ENCODE results near the gene PRODH2.

The PRODH2 gene, protein sequence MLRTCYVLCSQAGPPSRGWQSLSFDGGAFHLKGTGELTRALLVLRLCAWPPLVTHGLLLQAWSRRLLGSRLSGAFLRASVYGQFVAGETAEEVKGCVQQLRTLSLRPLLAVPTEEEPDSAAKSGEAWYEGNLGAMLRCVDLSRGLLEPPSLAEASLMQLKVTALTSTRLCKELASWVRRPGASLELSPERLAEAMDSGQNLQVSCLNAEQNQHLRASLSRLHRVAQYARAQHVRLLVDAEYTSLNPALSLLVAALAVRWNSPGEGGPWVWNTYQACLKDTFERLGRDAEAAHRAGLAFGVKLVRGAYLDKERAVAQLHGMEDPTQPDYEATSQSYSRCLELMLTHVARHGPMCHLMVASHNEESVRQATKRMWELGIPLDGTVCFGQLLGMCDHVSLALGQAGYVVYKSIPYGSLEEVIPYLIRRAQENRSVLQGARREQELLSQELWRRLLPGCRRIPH

DNA sequence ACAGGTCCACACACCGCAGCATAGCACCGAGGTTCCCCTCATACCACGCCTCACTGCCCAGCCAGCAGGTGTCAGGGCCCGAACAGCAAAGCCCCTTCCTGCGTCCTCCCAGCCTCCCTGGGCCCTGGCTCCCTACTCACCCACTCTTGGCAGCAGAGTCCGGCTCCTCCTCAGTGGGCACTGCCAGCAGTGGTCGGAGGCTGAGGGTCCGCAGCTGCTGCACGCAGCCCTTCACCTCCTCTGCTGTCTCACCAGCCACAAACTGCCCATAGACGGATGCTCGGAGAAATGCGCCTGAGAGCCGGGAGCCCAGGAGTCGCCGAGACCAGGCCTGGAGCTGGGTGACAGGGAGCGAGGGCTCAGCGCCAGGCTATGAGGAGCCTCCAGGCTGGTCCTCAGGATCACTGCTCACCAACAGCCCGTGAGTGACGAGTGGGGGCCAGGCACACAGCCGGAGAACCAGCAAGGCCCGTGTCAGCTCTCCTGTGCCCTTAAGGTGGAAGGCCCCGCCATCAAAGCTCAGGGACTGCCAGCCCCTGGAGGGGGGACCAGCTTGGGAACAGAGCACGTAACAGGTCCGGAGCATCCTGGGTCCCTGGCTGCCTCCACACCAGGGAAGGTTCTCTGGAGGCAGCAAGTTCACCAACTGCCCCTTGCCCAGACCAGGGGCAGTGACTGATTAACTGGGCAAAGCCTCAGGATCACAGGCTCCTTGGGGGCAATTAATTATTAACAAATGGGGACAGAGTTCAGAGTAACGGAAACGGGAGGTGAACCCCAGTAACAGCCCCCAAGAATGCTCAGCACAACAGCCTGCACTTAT is at the start of gene PRODH2:
Gene PRODH2 (minus strand): TSS at position 626 of the 823 bp plus-strand sequence. CDS start 40 bp downstream, at position 586.
- Histone ChIP-seq H3K27ac (no peak within 1 kb of the TSS), H3K36me3 (no peaks in the 10 kb centered on the region), H3K4me3 (ENCODE audit: low read depth in 1 of 2, low read length in 1 of 2) (no peak within 1 kb of the TSS), H3K27me3 (peaks cover 24% of the 10 kb centered on the region), H3K4me1 (ENCODE audit: control insufficient read depth in 1 of 2, insufficient read depth in 1 of 2, low read depth in 1 of 2, low read length in 1 of 2) (peaks cover 15 to 17% of the 10 kb centered on the region in 2 experiments), H3K9me3 (no peaks in the 10 kb centered on the region)
- TF ChIP-seq, protein P1, sequence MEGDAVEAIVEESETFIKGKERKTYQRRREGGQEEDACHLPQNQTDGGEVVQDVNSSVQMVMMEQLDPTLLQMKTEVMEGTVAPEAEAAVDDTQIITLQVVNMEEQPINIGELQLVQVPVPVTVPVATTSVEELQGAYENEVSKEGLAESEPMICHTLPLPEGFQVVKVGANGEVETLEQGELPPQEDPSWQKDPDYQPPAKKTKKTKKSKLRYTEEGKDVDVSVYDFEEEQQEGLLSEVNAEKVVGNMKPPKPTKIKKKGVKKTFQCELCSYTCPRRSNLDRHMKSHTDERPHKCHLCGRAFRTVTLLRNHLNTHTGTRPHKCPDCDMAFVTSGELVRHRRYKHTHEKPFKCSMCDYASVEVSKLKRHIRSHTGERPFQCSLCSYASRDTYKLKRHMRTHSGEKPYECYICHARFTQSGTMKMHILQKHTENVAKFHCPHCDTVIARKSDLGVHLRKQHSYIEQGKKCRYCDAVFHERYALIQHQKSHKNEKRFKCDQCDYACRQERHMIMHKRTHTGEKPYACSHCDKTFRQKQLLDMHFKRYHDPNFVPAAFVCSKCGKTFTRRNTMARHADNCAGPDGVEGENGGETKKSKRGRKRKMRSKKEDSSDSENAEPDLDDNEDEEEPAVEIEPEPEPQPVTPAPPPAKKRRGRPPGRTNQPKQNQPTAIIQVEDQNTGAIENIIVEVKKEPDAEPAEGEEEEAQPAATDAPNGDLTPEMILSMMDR (IDR thresholded peaks at IDR 0.05): no peak

DNA sequence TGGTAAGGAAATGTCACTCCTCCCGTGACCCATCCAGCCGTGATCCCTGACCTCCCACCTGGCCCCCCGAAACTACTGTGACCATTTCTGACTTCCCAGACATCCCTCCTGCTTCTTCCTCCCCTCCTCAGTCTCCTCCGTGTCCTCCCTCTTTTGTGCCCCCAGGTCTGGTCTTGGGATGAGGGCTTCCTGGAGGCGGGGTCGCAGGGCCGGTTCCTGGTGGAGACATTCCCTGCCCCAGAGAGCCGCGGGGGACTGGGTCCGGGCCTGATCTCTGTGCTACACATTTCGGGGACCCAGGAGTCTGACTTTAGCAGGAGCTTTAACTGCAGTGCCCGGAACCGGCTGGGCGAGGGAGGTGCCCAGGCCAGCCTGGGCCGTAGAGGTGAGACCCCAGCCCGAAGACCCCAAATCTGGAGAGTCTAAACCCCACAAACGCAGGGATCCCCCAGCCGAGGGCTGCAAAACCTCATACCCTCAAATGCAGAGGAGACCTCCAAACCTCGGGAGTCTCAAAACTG is 49.1 kb upstream of the PRODH2 start:
- peaks cover 1 to 3% of the 10 kb centered on the region in 2 experiments for H3K4me1 ChIP-seq (ENCODE audit: control insufficient read depth in 1 of 2, insufficient read depth in 1 of 2, low read depth in 1 of 2, low read length in 1 of 2)
- no peak overlapping the region for H3K27ac ChIP-seq
- no peaks in the 10 kb centered on the region for H3K9me3 ChIP-seq
- H3K4me3 ChIP-seq (ENCODE audit: low read depth in 1 of 2, low read length in 1 of 2): no peak overlapping the region
- TF ChIP-seq, protein P1 (IDR thresholded peaks at IDR 0.05): no peak
- no peaks in the 10 kb centered on the region for H3K36me3 ChIP-seq
- H3K27me3 ChIP-seq: peaks cover 100% of the 10 kb centered on the region

DNA sequence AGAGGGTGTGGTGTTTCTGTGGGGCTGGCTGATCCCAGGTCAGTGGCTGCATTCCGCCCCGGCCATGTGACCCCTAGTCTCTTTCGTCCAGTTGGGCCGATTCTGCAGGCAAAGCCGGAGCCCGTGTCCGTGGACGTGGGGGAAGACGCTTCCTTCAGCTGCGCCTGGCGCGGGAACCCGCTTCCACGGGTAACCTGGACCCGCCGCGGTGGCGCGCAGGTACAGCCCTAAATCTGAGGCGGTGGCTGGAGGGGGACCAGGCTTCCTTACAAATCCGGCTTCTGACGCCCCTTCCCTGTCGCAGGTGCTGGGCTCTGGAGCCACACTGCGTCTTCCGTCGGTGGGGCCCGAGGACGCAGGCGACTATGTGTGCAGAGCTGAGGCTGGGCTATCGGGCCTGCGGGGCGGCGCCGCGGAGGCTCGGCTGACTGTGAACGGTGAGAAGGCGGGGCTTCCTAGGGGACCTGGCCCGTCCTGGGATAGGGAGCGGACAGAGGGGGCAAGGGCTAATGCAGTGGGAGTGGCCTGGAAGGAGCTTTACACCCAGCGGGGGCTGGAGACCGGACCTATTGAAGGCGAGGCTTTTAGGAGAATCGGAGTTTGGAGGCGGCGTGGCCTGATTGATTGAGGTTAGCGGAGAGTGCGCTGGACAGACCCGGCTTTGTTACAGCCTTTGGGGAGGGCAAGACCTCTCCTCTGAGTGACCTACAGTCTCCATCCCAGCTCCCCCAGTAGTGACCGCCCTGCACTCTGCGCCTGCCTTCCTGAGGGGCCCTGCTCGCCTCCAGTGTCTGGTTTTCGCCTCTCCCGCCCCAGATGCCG is 48.4 kb upstream of the PRODH2 start:
- no peak overlapping the region for H3K27ac ChIP-seq
- peaks cover 100% of the 10 kb centered on the region for H3K27me3 ChIP-seq
- peaks cover 3 to 4% of the 10 kb centered on the region in 2 experiments for H3K4me1 ChIP-seq (ENCODE audit: control insufficient read depth in 1 of 2, insufficient read depth in 1 of 2, low read depth in 1 of 2, low read length in 1 of 2)
- no peak overlapping the region for H3K4me3 ChIP-seq (ENCODE audit: low read depth in 1 of 2, low read length in 1 of 2)
- TF ChIP-seq, protein P1 (IDR thresholded peaks at IDR 0.05): no peak
- no peaks in the 10 kb centered on the region for H3K36me3 ChIP-seq
- no peaks in the 10 kb centered on the region for H3K9me3 ChIP-seq

DNA sequence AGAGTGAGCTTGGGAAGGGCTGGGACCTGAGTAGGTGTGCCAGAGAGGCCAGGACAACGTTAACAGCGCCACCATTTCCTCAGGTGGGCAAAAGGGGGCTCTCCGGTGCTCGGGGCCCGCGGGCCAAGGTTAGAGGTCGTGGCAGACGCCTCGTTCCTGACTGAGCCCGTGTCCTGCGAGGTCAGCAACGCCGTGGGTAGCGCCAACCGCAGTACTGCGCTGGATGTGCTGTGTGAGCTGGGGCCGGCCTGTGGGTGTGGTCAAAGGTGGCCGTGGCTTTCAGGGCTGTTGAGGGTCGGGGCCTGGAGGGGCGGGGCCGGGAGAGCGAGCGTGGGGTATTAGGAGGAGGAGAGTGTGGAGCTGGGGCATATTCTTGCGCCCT is 47.8 kb upstream of the PRODH2 start:
- Histone ChIP-seq H3K27me3 (peaks cover 100% of the 10 kb centered on the region), H3K9me3 (no peaks in the 10 kb centered on the region), H3K36me3 (no peaks in the 10 kb centered on the region), H3K4me1 (ENCODE audit: control insufficient read depth in 1 of 2, insufficient read depth in 1 of 2, low read depth in 1 of 2, low read length in 1 of 2) (peaks cover 3 to 4% of the 10 kb centered on the region in 2 experiments), H3K4me3 (ENCODE audit: low read depth in 1 of 2, low read length in 1 of 2) (no peak overlapping the region), H3K27ac (no peak overlapping the region)
- TF ChIP-seq, protein P1 (IDR thresholded peaks at IDR 0.05): no peak

DNA sequence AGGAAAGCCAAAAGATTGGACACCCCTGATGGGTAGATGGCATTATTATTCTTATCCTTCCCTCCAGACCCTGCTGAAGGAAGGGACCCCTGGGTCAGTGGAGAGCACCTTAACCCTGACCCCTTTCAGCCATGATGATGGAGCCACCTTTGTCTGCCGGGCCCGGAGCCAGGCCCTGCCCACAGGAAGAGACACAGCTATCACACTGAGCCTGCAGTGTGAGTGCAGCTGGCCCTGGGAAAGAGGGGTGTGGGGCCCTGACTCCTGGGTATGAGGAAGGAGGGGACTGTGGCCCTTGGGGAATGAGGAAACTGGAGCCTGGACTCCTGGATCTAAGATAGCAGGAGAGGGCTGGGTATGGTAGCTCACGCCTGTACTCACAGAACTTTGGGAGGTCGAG is 46.8 kb upstream of the PRODH2 start:
- no peak overlapping the region for H3K27ac ChIP-seq
- TF ChIP-seq, protein P1 (IDR thresholded peaks at IDR 0.05): no peak
- H3K36me3 ChIP-seq: no peaks in the 10 kb centered on the region
- H3K9me3 ChIP-seq: no peaks in the 10 kb centered on the region
- H3K4me1 ChIP-seq (ENCODE audit: control insufficient read depth in 1 of 2, insufficient read depth in 1 of 2, low read depth in 1 of 2, low read length in 1 of 2): peaks cover 3 to 4% of the 10 kb centered on the region in 2 experiments
- H3K4me3 ChIP-seq (ENCODE audit: low read depth in 1 of 2, low read length in 1 of 2): no peak overlapping the region
- peaks cover 100% of the 10 kb centered on the region for H3K27me3 ChIP-seq

Data from neutrophil (primary cell).